ENCODE measurements around the gene KIAA0232.

The KIAA0232 gene

DNA sequence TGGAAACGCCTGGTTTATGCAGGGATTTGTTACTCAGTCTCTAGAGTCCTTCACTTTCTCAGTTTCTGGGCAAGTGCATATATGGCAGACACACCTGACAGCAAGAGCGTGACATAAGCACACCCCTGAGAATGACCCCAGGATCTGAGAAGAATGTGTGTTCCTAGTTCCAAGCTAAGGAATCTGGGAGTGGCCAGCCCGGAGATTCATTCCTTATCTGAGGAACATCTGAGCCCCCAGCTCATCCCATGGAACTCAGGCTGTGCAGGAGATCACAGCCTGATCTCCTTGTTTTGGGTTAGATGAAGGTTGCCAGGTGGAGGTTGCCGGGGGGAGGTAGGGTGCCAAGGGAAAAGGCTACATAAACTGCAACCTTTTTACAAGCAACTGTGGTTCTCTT is 23.8 kb upstream of the KIAA0232 start:
- DNase-seq: no peak

DNA sequence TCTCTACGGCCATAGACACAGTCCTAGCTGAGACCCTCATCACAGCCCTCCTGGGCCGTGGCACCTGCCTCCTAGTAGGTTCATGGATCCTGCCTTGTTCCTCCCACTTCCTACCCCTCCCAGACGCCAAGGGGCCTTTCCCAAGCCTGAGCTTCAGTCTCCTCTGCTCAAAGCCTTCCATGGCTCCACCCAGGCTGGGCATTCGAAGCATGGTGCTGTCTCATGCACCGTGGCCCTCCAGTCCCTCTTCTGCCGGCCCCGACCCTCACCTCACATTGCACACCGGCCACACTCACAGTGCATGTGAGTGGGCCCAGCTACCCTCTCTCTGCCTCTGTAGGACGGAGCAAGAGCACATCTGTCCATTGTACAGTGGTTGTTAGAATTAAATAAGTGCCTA is 21.7 kb upstream of the KIAA0232 start:
- no peak for DNase-seq

DNA sequence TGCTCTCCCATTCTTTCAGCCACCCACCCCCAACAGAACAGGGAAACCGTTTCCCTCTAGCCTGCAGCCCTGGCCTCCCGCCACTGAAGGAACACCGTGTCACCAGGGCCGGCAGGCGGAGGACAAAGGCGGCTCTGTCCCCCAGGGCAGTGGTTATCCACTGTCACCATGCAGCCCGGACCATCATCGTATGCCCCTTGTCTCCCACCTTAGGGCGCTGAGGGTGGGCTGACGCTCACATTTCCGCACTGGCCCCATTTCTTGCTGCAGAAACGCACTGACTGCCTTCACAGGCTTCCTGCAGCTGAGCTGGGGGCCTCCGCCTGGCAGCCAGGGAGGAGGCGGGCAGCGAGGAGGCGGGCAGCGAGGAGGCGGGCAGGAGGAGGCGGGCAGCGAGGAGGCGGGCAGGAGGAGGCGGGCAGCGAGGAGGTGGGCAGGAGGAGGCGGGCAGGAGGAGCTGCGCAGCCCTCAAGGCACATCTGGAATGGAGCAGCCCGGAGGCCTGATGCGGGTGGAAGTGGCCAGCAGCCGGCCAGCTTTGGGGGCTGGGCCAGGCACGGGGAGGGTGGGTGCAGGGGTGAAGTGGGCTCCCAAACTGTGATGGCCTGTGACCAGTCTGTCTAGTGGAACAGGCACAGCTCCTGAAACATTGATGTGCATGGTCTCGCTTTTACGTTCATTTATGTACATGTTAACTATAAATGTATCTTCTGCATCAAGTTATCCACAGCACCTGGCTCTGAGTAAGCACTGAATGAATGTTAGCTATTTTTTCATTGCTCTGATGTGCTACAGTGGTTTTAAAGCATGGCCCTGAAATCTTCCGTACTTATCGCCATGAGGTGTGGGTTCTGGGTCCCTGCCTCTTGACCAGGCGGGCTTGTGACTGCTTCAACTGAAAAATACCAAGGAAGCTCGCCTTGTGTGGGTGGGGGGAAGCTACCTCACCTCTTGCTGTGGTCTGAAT is 20.6 kb upstream of the KIAA0232 start:
- DNase-seq: no peak

- no peak for DNase-seq
Measured at GRCh38 chr4:6763330-6763851, 19.1 kb upstream of the KIAA0232 start.

DNA sequence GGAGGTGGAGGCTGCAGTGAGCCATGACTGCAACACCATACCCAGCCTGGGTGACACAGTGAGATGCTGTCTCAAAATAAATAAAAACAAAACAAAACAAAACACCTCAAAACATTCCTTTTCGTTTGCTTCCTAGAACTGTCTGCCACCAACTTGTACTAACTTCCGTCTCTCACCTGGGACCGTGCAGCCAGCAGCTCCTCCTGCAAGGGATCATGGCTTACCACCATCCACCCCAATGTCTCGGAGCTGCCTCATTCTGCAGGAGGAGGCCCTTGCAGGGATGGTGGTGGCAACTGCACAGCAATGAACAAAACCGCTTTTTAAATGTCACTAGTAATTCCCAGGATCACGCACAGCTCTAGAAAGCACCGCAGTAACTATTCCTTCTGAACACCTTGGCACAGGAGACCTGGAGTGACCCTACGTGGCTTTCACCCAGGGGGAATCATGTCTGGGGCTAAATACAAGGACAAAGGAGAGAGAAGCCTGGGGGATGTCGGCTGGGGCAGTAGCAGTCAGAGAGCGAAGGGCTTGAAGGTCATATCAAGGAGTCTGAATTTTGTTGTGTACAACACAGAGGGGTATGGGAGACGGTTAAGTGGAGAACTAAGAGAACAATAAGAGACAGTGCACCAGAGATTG is 17.4 kb upstream of the KIAA0232 start:
- no peak for DNase-seq

- DNase-seq: no peak
Measured at GRCh38 chr4:6765703-6766102, 16.8 kb upstream of the KIAA0232 start.

GRCh38 chr4:6767386-6767747 is 15.2 kb upstream of the KIAA0232 start:
- DNase-seq: no peak

GRCh38 chr4:6767748-6768538 is 14.6 kb upstream of the KIAA0232 start:
- no peak for DNase-seq

- no peak for DNase-seq
Measured at GRCh38 chr4:6768539-6768905, 14.0 kb upstream of the KIAA0232 start.

- DNase-seq: no peak
Measured at GRCh38 chr4:6769233-6769988, 13.1 kb upstream of the KIAA0232 start.

GRCh38 chr4:6769989-6770420 is 12.5 kb upstream of the KIAA0232 start:
- no peak for DNase-seq

- no peak for DNase-seq
Measured at GRCh38 chr4:6770581-6771228, 11.8 kb upstream of the KIAA0232 start.

DNA sequence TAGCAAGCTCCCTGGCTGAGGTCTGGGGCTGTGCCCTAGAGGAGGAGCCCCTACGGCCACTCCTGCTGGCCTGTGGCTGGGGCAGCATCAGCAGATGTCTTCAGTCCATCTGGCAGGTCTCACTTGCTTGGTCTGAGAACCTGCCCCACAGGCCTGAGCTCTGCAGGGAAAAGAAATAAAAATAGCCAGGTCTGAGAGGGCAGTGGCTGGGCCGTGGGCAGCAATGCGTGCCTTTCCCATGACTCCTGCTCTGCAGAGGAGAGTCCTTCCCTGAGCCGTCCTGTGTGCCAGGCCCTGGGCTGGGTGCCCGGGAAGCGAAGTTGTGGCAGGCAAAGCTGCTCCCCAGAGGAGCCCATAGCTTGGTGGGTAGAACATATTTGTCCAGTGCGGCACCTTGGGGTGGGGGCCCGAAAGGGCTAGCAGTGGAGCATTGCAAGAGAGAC is 11.3 kb upstream of the KIAA0232 start:
- DNase-seq: no peak

DNA sequence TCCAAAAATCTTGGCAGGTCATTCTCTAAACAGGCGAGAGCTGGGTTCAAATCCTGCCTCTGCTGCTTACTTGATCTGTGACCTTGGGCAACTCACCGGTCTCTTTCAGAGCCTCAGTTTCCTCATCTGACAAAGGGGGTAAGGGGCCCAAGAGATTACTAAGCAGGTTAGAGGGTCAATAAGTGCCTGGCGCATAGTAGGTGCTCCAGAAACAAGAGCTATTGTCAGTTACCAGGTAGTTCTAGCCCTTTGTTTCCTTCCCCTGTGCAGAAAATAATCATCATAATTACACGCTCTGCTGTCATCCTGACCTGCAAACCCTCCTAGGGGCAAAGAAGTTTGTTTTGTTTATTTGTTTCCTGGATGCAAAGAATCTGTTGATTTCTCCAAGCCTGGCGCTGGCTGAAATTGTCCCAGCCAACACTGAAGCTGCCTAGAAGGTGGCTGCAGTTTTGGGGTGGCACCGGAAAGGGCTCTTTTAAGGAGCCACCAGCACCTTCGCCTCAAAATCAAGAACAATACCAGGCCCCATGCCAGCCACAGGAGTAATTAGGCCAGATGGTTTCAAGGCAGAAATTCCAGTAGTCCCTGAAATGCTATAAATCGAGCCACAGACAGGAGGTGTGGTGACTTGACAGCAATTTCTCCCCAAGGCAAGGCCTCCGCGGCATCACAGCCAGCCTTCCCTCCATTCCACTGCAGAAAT is 10.2 kb upstream of the KIAA0232 start:
- DNase-seq: peak; percentile 9

- DNase-seq: no peak
Measured at GRCh38 chr4:6773106-6773505, 9.4 kb upstream of the KIAA0232 start.

DNA sequence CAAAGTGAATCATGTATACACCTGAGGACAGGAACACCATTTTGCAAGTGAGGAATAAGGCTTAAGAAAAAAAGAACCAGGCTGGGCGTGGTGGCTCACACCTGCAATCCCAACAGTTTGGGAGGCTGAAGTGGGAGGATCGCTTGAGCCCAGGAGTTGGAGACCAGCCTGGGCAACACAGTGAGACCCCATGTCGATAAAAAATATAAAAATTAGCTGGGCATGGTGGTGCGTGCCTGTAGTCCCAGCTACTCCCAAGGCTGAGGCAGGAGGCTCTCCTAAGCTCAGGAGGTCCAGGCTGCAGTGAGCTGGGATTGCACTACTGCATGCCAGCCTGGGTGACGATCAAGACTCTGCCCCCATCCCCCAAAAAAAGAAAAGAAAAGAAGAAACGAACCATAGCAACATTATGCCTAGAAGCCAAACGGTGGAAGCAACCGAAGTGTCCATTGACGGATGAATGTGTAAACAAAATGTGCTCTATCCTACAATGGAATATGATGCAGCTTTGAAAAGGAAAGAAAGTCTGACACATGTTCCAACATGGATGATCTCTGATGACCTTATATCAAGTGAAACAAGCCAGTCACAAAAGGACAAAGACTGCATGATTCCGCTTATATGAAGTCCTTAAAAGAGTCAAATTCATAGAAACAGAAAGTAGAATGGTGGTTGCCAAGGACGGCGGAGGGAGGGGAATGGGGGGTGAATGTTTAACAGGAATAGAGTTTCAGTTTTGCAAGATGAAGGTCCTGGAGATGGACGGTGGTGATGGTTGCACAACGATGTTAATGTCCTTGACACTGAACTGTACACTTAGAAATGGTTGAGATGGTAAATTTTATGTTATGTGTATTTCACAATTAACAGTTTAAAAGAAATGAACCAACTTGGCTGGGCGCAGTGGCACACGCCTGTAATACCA is 8.6 kb upstream of the KIAA0232 start:
- DNase-seq: no peak

DNA sequence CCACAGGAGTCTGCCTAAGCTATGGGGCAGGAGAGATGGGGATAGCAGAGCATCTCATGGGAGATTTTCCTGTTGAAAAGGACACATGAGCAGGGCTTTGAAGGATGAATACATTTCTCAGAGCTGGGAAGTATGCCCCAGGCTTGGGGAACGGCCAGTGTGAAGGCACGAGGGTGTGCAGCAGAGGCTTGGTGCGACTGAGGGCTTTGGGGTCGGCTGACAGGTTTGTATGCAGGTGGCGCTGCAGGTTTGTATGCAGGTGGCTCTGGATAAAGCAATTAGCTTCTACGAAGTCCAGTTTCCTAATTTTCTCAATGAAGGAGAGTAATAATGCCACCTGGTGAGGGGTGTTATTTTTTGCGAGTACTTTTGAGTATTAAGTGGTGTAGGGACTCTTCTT is 6.8 kb upstream of the KIAA0232 start:
- no peak for DNase-seq

- no peak for DNase-seq
Measured at GRCh38 chr4:6776920-6777635, 5.4 kb upstream of the KIAA0232 start.

- DNase-seq: no peak
Measured at GRCh38 chr4:6777636-6778281, 4.8 kb upstream of the KIAA0232 start.

All from NCI-H2171 (cell line).